IMR-90 (cell line): Measurements from ENCODE around the gene ZSCAN5B. TPM values are rescaled to one million over a fixed set of nuclear protein-coding genes. Genes with fewer than 3 reads are reported as not detected.

ENCODE experiments used
- ATAC-seq: fragments of 200-7000 bp; cut with Tn5 transposase; 2 replicates; pipeline ENCODE4 v1.9.1; 2020; ENCODE audit warnings: low read depth, mild to moderate bottlenecking, moderate library complexity
- BruUV-seq: library from RNA; stranded (reverse); fragments of 400-500 nt; replicated peaks from 2 replicates; lab custom pipeline; 2021; lab: Mats Ljungman, UMichigan
- CTCF ChIA-PET: fragments of 300-600 bp; formaldehyde crosslinking; extraction: SDS; loops from one replicate; lab custom pipeline; 2021; ENCODE audit warnings: antibody characterized with exemption; lab: Yijun Ruan, JAX
- POLR2A ChIA-PET: fragments of 300-600 bp; sonication (Branson Sonifier 250); formaldehyde crosslinking; loops from one replicate; lab custom pipeline; 2022; ENCODE audit warnings: antibody characterized with exemption; ENCODE audit not compliant: unreplicated experiment; lab: Charles Lee
- DNase-seq: peaks from one replicate; pipeline ENCODE4 v3.0.0; 2013
- H2AFZ ChIP-seq: replicated peaks from 2 replicates; pipeline ENCODE3; 2013; ENCODE audit warnings: low read length, mild to moderate bottlenecking; ENCODE audit not compliant: poor library complexity
- H2AK5ac ChIP-seq: 2 replicates; pipeline ENCODE4 v1.6.1; 2013; ENCODE audit warnings: low read depth, low read length, inconsistent platforms
- H2AK9ac ChIP-seq: replicated peaks from 2 replicates; pipeline ENCODE3; 2013; ENCODE audit warnings: mild to moderate bottlenecking, low read depth, low read length, moderate library complexity; ENCODE audit not compliant: poor library complexity
- H2BK120ac ChIP-seq: 2 replicates; pipeline ENCODE4 v1.6.1; 2013; ENCODE audit warnings: low read depth, low read length, inconsistent platforms
- H2BK15ac ChIP-seq: 3 replicates; pipeline ENCODE4 v1.6.1; 2013; ENCODE audit warnings: low read depth, low read length, inconsistent platforms
- H2BK20ac ChIP-seq: 2 replicates; pipeline ENCODE4 v1.6.1; 2013; ENCODE audit warnings: low read depth, mild to moderate bottlenecking, inconsistent platforms, low read length, moderate library complexity
- H2BK5ac ChIP-seq: 2 replicates; pipeline ENCODE4 v1.6.1; 2013; ENCODE audit warnings: mild to moderate bottlenecking, low read depth, low read length, inconsistent platforms; ENCODE audit not compliant: poor library complexity, severe bottlenecking
- H3K14ac ChIP-seq: replicated peaks from 2 replicates; pipeline ENCODE4 v1.6.1; 2013; ENCODE audit warnings: low read depth, low read length, inconsistent platforms
- H3K18ac ChIP-seq: 2 replicates; pipeline ENCODE4 v1.6.1; 2013; ENCODE audit warnings: low read depth, low read length, control low read depth
- H3K23ac ChIP-seq: 2 replicates; pipeline ENCODE4 v1.6.1; 2013; ENCODE audit warnings: low read depth, low read length, inconsistent platforms
- H3K27ac ChIP-seq: 2 replicates; pipeline ENCODE4 v1.5.1; 2013; ENCODE audit warnings: mild to moderate bottlenecking, control low read depth, low read length; ENCODE audit not compliant: insufficient read depth
- H3K27me3 ChIP-seq: 2 replicates; pipeline ENCODE4 v1.6.1; 2013; ENCODE audit warnings: low read length; ENCODE audit not compliant: control insufficient read depth, insufficient read depth
- H3K36me3 ChIP-seq: 2 replicates; pipeline ENCODE4 v1.6.1; 2013; ENCODE audit warnings: low read length, mixed read lengths; ENCODE audit not compliant: control insufficient read depth, insufficient read depth
- H3K4ac ChIP-seq: 2 replicates; pipeline ENCODE4 v1.6.1; 2013; ENCODE audit warnings: low read depth, low read length, inconsistent platforms
- H3K4me1 ChIP-seq: 2 replicates; pipeline ENCODE4 v1.6.1; 2013; ENCODE audit warnings: low read length, mixed read lengths; ENCODE audit not compliant: control insufficient read depth, insufficient read depth
- H3K4me2 ChIP-seq: 2 replicates; pipeline ENCODE4 v1.6.1; 2013; ENCODE audit warnings: low read depth, mild to moderate bottlenecking, control low read depth, low read length, moderate library complexity
- H3K4me3 ChIP-seq: 2 replicates; pipeline ENCODE4 v1.5.1; 2013; ENCODE audit warnings: low read depth, mild to moderate bottlenecking, control low read depth, low read length, moderate library complexity; ENCODE audit not compliant: insufficient read depth
- H3K56ac ChIP-seq: 2 replicates; pipeline ENCODE4 v1.6.1; 2013; ENCODE audit warnings: low read length, inconsistent platforms; ENCODE audit not compliant: insufficient read depth; ENCODE audit errors: extremely low read depth
- H3K79me1 ChIP-seq, 2 experiments: 2 replicates each; pipeline ENCODE4 v1.6.1; 2013; ENCODE audit warnings: low read length in 2 of 2, inconsistent platforms in 1 of 2, low read depth in 1 of 2
- H3K9ac ChIP-seq: 2 replicates; pipeline ENCODE4 v1.6.1; 2013; ENCODE audit warnings: low read depth, low read length, control low read depth
- H3K9me1 ChIP-seq: 2 replicates; pipeline ENCODE4 v1.6.1; 2013; ENCODE audit warnings: low read length, inconsistent platforms; ENCODE audit not compliant: insufficient read depth
- H3K9me3 ChIP-seq: 2 replicates; pipeline ENCODE4 v1.6.1; 2013; ENCODE audit warnings: low read length; ENCODE audit not compliant: control insufficient read depth, insufficient read depth
- H4K20me1 ChIP-seq: 2 replicates; pipeline ENCODE4 v1.6.1; 2013; ENCODE audit warnings: low read length, inconsistent platforms; ENCODE audit not compliant: insufficient read depth
- H4K5ac ChIP-seq: 2 replicates; pipeline ENCODE4 v1.6.1; 2013; ENCODE audit warnings: mild to moderate bottlenecking, low read depth, low read length, control low read depth
- H4K8ac ChIP-seq, 2 experiments: 2 replicates each; pipeline ENCODE4 v1.6.1; 2013; ENCODE audit warnings: low read depth in 2 of 2, low read length in 2 of 2, control low read depth in 1 of 2, inconsistent platforms in 1 of 2
- H4K91ac ChIP-seq: 2 replicates; pipeline ENCODE4 v1.6.1; 2013; ENCODE audit warnings: low read depth, low read length, inconsistent platforms; ENCODE audit not compliant: insufficient read depth
- BHLHE40 ChIP-seq: fragments of 150-350 bp; IDR thresholded peaks from 2 replicates; pipeline ENCODE4 v1.6.1; 2016; ENCODE audit warnings: mild to moderate bottlenecking, low read depth, low read length
- CEBPB ChIP-seq: IDR thresholded peaks from 2 replicates; pipeline ENCODE4 v1.6.1; 2012; ENCODE audit warnings: low read depth, low read length, improper control_type of control experiment
- CHD1 ChIP-seq: IDR thresholded peaks from 2 replicates; pipeline ENCODE4 v1.6.1; 2012; ENCODE audit warnings: low read depth, low read length, improper control_type of control experiment
- FOS ChIP-seq: fragments of 150-350 bp; IDR thresholded peaks from 2 replicates; pipeline ENCODE4 v1.6.1; 2016; ENCODE audit warnings: low read depth, low read length
- MAFK ChIP-seq: IDR thresholded peaks from 2 replicates; pipeline ENCODE4 v1.6.1; 2012; ENCODE audit warnings: low read depth, low read length, improper control_type of control experiment
- MAZ ChIP-seq: IDR thresholded peaks from 2 replicates; pipeline ENCODE4 v1.6.1; 2012; ENCODE audit warnings: low read depth, mild to moderate bottlenecking, low read length, improper control_type of control experiment, moderate library complexity, borderline replicate concordance
- RAD21 ChIP-seq: IDR thresholded peaks from 2 replicates; pipeline ENCODE4 v1.6.1; 2012; ENCODE audit warnings: low read length, improper control_type of control experiment
- RCOR1 ChIP-seq: IDR thresholded peaks from 2 replicates; pipeline ENCODE4 v1.6.1; 2012; ENCODE audit warnings: mild to moderate bottlenecking, low read length, improper control_type of control experiment; ENCODE audit not compliant: insufficient replicate concordance
- SMC3 ChIP-seq: fragments of 150-350 bp; IDR thresholded peaks from 2 replicates; pipeline ENCODE4 v1.6.1; 2016; ENCODE audit warnings: low read depth, mild to moderate bottlenecking, antibody characterized with exemption, low read length, moderate library complexity
- USF2 ChIP-seq: fragments of 150-350 bp; IDR thresholded peaks from 2 replicates; pipeline ENCODE4 v1.6.1; 2017; ENCODE audit warnings: mild to moderate bottlenecking, antibody characterized with exemption, low read length, low read depth
- WGBS, 2 experiments: methylation state at CpG; one replicate each; pipeline versions ENCODE4 v1.1.5 to v1.1.7; 2013; ENCODE audit warnings: missing lambda C conversion rate in 2 of 2; ENCODE audit not compliant: insufficient read length in 1 of 2; ENCODE audit errors: extremely low coverage in 2 of 2; 5-methylcytosine and 5-hydroxymethylcytosine counted together
- dilution Hi-C: fragments of 300-500 bp; cut with HindIII; formaldehyde crosslinking; loops from one replicate; pipeline ENCODE4 v1.14.3; 2018; ENCODE audit warnings: low sequenced_read_pairs; ENCODE audit not compliant: unreplicated experiment
- in situ Hi-C: fragments of 300-500 bp; cut with MboI; formaldehyde crosslinking; loops from 3 replicates; pipeline ENCODE4 v1.14.3; 2019; ENCODE audit warnings: low sequenced_read_pairs, inconsistent platforms, mixed read lengths
- intact Hi-C: fragments of 100-400 bp; cut with micrococcal nuclease; formaldehyde crosslinking; loops from 2 replicates; pipeline ENCODE4 v1.10.0; 2022
- polyA plus RNA-seq, 3 experiments: library from polyadenylated mRNA; depleted of rRNA; stranded (reverse); fragments of >200 nt; gene quantifications; 2 replicates each; pipeline ENCODE4 v1.2.3, GENCODE V29; 2012; ENCODE audit warnings: low replicate concordance in 1 of 3
- total RNA-seq: library from RNA; depleted of rRNA; stranded (reverse); fragments of >200 nt; gene quantifications from 2 replicates; pipeline ENCODE4 v1.2.3, GENCODE V29; 2012
- TF ChIP-seq, protein P1 (sequence below): fragments of 150-350 bp; IDR thresholded peaks from 2 replicates; pipeline ENCODE4 v1.6.1; 2016; ENCODE audit warnings: low read depth, mild to moderate bottlenecking, low read length, moderate library complexity, borderline replicate concordance
- TF ChIP-seq, protein P2 (sequence below): conservative IDR thresholded peaks from 2 replicates; pipeline ENCODE4 v1.5.1; 2012; ENCODE audit warnings: mild to moderate bottlenecking, low read depth, low read length, improper control_type of control experiment

The ZSCAN5B gene
- total and polyA plus RNA-seq, 2 of the 4 experiments (the other 2 are of a cell fraction): not detected

DNA sequence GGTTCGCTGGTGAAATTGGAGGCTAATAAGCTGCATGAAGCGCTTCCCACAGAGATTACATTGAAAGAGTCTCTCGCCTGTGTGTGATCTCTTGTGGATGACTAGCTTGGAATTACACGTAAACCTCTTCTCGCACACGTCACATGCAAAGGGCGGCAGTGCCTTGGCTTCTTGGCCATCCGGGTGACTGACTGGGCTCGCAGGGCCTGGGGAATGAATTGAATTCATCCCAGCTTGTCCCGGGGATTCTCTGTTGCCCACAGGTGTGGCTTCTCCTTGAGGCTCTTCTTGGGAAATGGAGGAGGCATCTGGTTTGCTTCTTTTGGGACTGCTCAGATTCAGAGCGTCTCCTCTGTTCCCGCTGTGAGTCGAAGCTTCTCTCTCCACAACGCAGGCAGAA is 24.3 kb upstream of the ZSCAN5B start:
- no peak for ATAC-seq
- H3K4ac ChIP-seq: no peak overlapping the region
- H3K18ac ChIP-seq: no peak overlapping the region
- H3K9me3 ChIP-seq: peaks cover 5% of the 10 kb centered on the region; the same call in 1 of the 2 replicates
- H2BK20ac ChIP-seq: no peak overlapping the region
- H3K4me3 ChIP-seq: no peak overlapping the region
- H3K9me1 ChIP-seq: no peaks in the 10 kb centered on the region
- H3K4me1 ChIP-seq: no peaks in the 10 kb centered on the region
- no peak overlapping the region for H4K91ac ChIP-seq
- H3K56ac ChIP-seq: no peak overlapping the region
- in situ Hi-C loops: no loop called here
- WGBS, 2 experiments: 75% methylated on average over 2 of the region's 14 CpGs; no CpG with 5 or more reads in 1 of the 2 experiments
- H2AFZ ChIP-seq: no peak overlapping the region
- H4K20me1 ChIP-seq: no peaks in the 10 kb centered on the region
- no peak overlapping the region for H3K27ac ChIP-seq
- no peaks in the 10 kb centered on the region for H3K36me3 ChIP-seq
- no peak for TF ChIP-seq RAD21
- no peak for TF ChIP-seq CEBPB
- TF ChIP-seq RCOR1: no peak
- no peak for TF ChIP-seq CHD1
- no peak for TF ChIP-seq SMC3
- no peak for TF ChIP-seq USF2
- no peak for TF ChIP-seq BHLHE40
- TF ChIP-seq, protein P1, sequence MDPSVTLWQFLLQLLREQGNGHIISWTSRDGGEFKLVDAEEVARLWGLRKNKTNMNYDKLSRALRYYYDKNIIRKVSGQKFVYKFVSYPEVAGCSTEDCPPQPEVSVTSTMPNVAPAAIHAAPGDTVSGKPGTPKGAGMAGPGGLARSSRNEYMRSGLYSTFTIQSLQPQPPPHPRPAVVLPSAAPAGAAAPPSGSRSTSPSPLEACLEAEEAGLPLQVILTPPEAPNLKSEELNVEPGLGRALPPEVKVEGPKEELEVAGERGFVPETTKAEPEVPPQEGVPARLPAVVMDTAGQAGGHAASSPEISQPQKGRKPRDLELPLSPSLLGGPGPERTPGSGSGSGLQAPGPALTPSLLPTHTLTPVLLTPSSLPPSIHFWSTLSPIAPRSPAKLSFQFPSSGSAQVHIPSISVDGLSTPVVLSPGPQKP: no peak
- TF ChIP-seq FOS: no peak
- no peak for TF ChIP-seq MAFK
- TF ChIP-seq, protein P2, sequence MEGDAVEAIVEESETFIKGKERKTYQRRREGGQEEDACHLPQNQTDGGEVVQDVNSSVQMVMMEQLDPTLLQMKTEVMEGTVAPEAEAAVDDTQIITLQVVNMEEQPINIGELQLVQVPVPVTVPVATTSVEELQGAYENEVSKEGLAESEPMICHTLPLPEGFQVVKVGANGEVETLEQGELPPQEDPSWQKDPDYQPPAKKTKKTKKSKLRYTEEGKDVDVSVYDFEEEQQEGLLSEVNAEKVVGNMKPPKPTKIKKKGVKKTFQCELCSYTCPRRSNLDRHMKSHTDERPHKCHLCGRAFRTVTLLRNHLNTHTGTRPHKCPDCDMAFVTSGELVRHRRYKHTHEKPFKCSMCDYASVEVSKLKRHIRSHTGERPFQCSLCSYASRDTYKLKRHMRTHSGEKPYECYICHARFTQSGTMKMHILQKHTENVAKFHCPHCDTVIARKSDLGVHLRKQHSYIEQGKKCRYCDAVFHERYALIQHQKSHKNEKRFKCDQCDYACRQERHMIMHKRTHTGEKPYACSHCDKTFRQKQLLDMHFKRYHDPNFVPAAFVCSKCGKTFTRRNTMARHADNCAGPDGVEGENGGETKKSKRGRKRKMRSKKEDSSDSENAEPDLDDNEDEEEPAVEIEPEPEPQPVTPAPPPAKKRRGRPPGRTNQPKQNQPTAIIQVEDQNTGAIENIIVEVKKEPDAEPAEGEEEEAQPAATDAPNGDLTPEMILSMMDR: no peak
- no peak for TF ChIP-seq MAZ
- H3K27me3 ChIP-seq: no peaks in the 10 kb centered on the region
- H4K8ac ChIP-seq: no peak overlapping the region
- no peak overlapping the region for H3K14ac ChIP-seq
- intact Hi-C loops: no loop called here
- DNase-seq: no peak
- no peaks in the 10 kb centered on the region for H3K79me1 ChIP-seq
- H2AK9ac ChIP-seq: no peak overlapping the region
- no peak overlapping the region for H2AK5ac ChIP-seq
- no peak overlapping the region for H4K5ac ChIP-seq
- H3K23ac ChIP-seq: no peak overlapping the region
- POLR2A ChIA-PET: no interaction called here
- BruUV-seq: no TSS peak
- H3K4me2 ChIP-seq: no peak overlapping the region
- no peak overlapping the region for H2BK15ac ChIP-seq
- H2BK120ac ChIP-seq: no peak overlapping the region
- H2BK5ac ChIP-seq: no peak overlapping the region
- H3K9ac ChIP-seq: no peak overlapping the region
- CTCF ChIA-PET: no interaction called here
- dilution Hi-C loops: no loop called here
